ENCODE measurements around the gene KDM4C.

Gene KDM4C

GRCh38 chr9:6816581-6816980 lies 58.8 kb downstream of the KDM4C start:
- no peak for DNase-seq

GRCh38 chr9:6818292-6818922 lies 60.6 kb downstream of the KDM4C start:
- no peak for DNase-seq

- DNase-seq = no peak
Measured at GRCh38 chr9:6819112-6819511, 61.3 kb downstream of the KDM4C start.

- no peak for DNase-seq
Measured at GRCh38 chr9:6819529-6819928, 61.8 kb downstream of the KDM4C start.

GRCh38 chr9:6822696-6823095 lies 64.9 kb downstream of the KDM4C start:
- no peak for DNase-seq

- peak; percentile 77 for DNase-seq
Measured at GRCh38 chr9:6827439-6828145, 69.8 kb downstream of the KDM4C start.

GRCh38 chr9:6829027-6829426 lies 71.3 kb downstream of the KDM4C start:
- DNase-seq = no peak

GRCh38 chr9:6829536-6829935 lies 71.8 kb downstream of the KDM4C start:
- DNase-seq = no peak

- DNase-seq = no peak
Measured at GRCh38 chr9:6833518-6834192, 75.9 kb downstream of the KDM4C start.

- DNase-seq = no peak
Measured at GRCh38 chr9:6834306-6834705, 76.5 kb downstream of the KDM4C start.

GRCh38 chr9:6838158-6838557 lies 80.4 kb downstream of the KDM4C start:
- no peak for DNase-seq

- no peak for DNase-seq
Measured at GRCh38 chr9:6842584-6842947, 84.8 kb downstream of the KDM4C start.

GRCh38 chr9:6843742-6844141 lies 86.0 kb downstream of the KDM4C start:
- DNase-seq = no peak

- no peak for DNase-seq
Measured at GRCh38 chr9:6844267-6844666, 86.5 kb downstream of the KDM4C start.

GRCh38 chr9:6845128-6845826 lies 87.5 kb downstream of the KDM4C start:
- DNase-seq = no peak

GRCh38 chr9:6845880-6846279 lies 88.1 kb downstream of the KDM4C start:
- DNase-seq = no peak

- DNase-seq = peak; percentile 7
Measured at GRCh38 chr9:6852243-6852963, 94.6 kb downstream of the KDM4C start.

GRCh38 chr9:6855860-6856259 lies 98.1 kb downstream of the KDM4C start:
- no peak for DNase-seq

- no peak for DNase-seq
Measured at GRCh38 chr9:6864102-6864501, 106.3 kb downstream of the KDM4C start.

GRCh38 chr9:6869081-6869948 lies 111.5 kb downstream of the KDM4C start:
- DNase-seq = no peak

GRCh38 chr9:6870149-6870548 lies 112.4 kb downstream of the KDM4C start:
- DNase-seq = no peak
